H1 (cell line): ENCODE measurements around the gene MYH8. TPM values are rescaled to one million over a fixed set of nuclear protein-coding genes. Genes with fewer than 3 reads are reported as not detected.

Source experiments
- ATF3 ChIP-seq: IDR thresholded peaks from 2 replicates; pipeline ENCODE4 v1.6.1; 2011; ENCODE audit warnings: low read depth, mild to moderate bottlenecking, low read length; ENCODE audit not compliant: insufficient read depth
- E2F6 ChIP-seq: IDR thresholded peaks from 2 replicates; pipeline ENCODE4 v1.6.1; 2012; ENCODE audit warnings: inconsistent platforms
- RAD21 ChIP-seq, 2 experiments: IDR thresholded peaks in 1 of 2; conservative IDR thresholded peaks in 1 of 2; 2 replicates each; pipeline ENCODE4 v1.6.1; 2011; ENCODE audit warnings: low read depth in 2 of 2, low read length in 2 of 2, improper control_type of control experiment in 1 of 2, inconsistent platforms in 1 of 2, mild to moderate bottlenecking in 1 of 2, moderate library complexity in 1 of 2
- polyA plus RNA-seq, 7 experiments: library from polyadenylated mRNA; depleted of rRNA in 3 of 7; stranded (reverse) in 5 of 7; unstranded in 2 of 7; fragments of >200 nt in 5 of 7; fragments of 200-250 nt in 2 of 7; gene quantifications; 1 replicate in 5 of 7; 2 replicates in 1 of 7; 4 replicates in 1 of 7; pipeline versions ENCODE4 v1.2.1 to v1.2.3, GENCODE V29; 2011 to 2013; ENCODE audit warnings: missing spikeins in 2 of 7, mixed read lengths in 2 of 7
- total RNA-seq: library from RNA; stranded (reverse); fragmentation: NEBNext Ultra II Directional; extraction: Animal tissue kit (Norgen Biotek cat#: 25700); gene quantifications from 2 replicates; pipeline ENCODE4 v1.2.1, GENCODE V29; 2021

MYH8 gene
- total and polyA plus RNA-seq, 2 of the 8 experiments (the other 6 are each of a cell fraction or from before 2014, with no cell fraction given): not detected

- TF ChIP-seq ATF3 (no peak), RAD21 (IDR thresholded peaks at IDR 0.05 in 1 of 2, conservative IDR thresholded peaks at IDR 0.05 in 1 of 2; ENCODE audit: low read depth in 2 of 2, low read length in 2 of 2) (peak; percentile 51 to 63), E2F6 (no peak)
These were observed 72.3 kb downstream of the MYH8 start (continued) for GRCh38 chr17:10349403-10349802.
